Stimulated activated CD4-positive, alpha-beta T cell treated with anti-CD3 and anti-CD28 coated beads, Interleukin-1b, Interleukin-23, amount 100 ng/mL, for 4 hours (primary cell): ENCODE data around the gene PTAR1.

Source experiments
- DNase-seq, 2 donors: peaks; one replicate each; pipeline ENCODE4 v3.0.0-alpha.2; 2020; ENCODE audit warnings: low read depth in 2 of 2

Gene PTAR1

GRCh38 chr9:69750085-69750484, 9.7 kb downstream of the PTAR1 start:
- DNase-seq: no peak

GRCh38 chr9:69748304-69748703, 11.5 kb downstream of the PTAR1 start:
- DNase-seq: no peak

GRCh38 chr9:69746859-69747560, 12.8 kb downstream of the PTAR1 start:
- DNase-seq: no peak

- no peak for DNase-seq
Measured at GRCh38 chr9:69745716-69746437, 13.9 kb downstream of the PTAR1 start.

- DNase-seq: no peak
Measured at GRCh38 chr9:69744688-69745380, 15.0 kb downstream of the PTAR1 start.

- DNase-seq: no peak
Measured at GRCh38 chr9:69743930-69744329, 15.9 kb downstream of the PTAR1 start.

GRCh38 chr9:69740872-69741505, 18.8 kb downstream of the PTAR1 start:
- no peak for DNase-seq

- DNase-seq: no peak
Measured at GRCh38 chr9:69731348-69731747, 28.5 kb downstream of the PTAR1 start.

GRCh38 chr9:69719983-69720382, 39.8 kb downstream of the PTAR1 start:
- DNase-seq: no peak

- no peak for DNase-seq
Measured at GRCh38 chr9:69719367-69719766, 40.4 kb downstream of the PTAR1 start.

- no peak for DNase-seq
Measured at GRCh38 chr9:69718218-69718617, 41.6 kb downstream of the PTAR1 start.

GRCh38 chr9:69715825-69716224, 44.0 kb downstream of the PTAR1 start:
- no peak for DNase-seq

- DNase-seq: no peak
Measured at GRCh38 chr9:69715096-69715495, 44.7 kb downstream of the PTAR1 start.

- DNase-seq: no peak
Measured at GRCh38 chr9:69697475-69697874, 62.3 kb downstream of the PTAR1 start.

GRCh38 chr9:69696802-69697201, 63.0 kb downstream of the PTAR1 start:
- no peak for DNase-seq

- no peak for DNase-seq
Measured at GRCh38 chr9:69689991-69690538, 69.7 kb downstream of the PTAR1 start.

- no peak for DNase-seq
Measured at GRCh38 chr9:69683927-69684326, 75.9 kb downstream of the PTAR1 start.

GRCh38 chr9:69678843-69679538, 80.8 kb downstream of the PTAR1 start:
- DNase-seq: no peak

GRCh38 chr9:69677931-69678330, 81.9 kb downstream of the PTAR1 start:
- DNase-seq: no peak

- DNase-seq: no peak
Measured at GRCh38 chr9:69675563-69675962, 84.2 kb downstream of the PTAR1 start.

GRCh38 chr9:69674716-69675438, 84.9 kb downstream of the PTAR1 start:
- no peak for DNase-seq
